ENCODE results near the gene LAMP1.

GRCh38 chr13:113293686-113294085, 3.4 kb upstream of the LAMP1 start:
- TF ChIP-seq, protein P1, sequence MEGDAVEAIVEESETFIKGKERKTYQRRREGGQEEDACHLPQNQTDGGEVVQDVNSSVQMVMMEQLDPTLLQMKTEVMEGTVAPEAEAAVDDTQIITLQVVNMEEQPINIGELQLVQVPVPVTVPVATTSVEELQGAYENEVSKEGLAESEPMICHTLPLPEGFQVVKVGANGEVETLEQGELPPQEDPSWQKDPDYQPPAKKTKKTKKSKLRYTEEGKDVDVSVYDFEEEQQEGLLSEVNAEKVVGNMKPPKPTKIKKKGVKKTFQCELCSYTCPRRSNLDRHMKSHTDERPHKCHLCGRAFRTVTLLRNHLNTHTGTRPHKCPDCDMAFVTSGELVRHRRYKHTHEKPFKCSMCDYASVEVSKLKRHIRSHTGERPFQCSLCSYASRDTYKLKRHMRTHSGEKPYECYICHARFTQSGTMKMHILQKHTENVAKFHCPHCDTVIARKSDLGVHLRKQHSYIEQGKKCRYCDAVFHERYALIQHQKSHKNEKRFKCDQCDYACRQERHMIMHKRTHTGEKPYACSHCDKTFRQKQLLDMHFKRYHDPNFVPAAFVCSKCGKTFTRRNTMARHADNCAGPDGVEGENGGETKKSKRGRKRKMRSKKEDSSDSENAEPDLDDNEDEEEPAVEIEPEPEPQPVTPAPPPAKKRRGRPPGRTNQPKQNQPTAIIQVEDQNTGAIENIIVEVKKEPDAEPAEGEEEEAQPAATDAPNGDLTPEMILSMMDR (IDR thresholded peaks at IDR 0.05): no peak
- no peak for TF ChIP-seq POLR2A (IDR thresholded peaks at IDR 0.05)

All from Peyer's patch (tissue), 4 donors.